Ovary (tissue), 9 donors: Measurements from ENCODE around the gene DPYSL3. TPM values are rescaled to one million over a fixed set of nuclear protein-coding genes. Genes with fewer than 3 reads are reported as not detected.
A peak's percentile ranks its signal among the peaks of the same experiment; 100 is the strongest.

ENCODE experiments used
- DNase-seq, 5 donors: peaks; one replicate each; pipeline ENCODE4 v3.0.0-alpha.2; 2019 to 2020
- H3K27ac ChIP-seq, 2 donors: fragments of 200-600 bp; one replicate each; pipeline versions ENCODE4 v1.5.1 to v1.8.0; 2019 to 2022
- H3K27me3 ChIP-seq: fragments of 200-600 bp; one replicate; pipeline ENCODE4 v1.8.0; 2022
- H3K36me3 ChIP-seq: fragments of 200-600 bp; sonication (generic); one replicate; pipeline ENCODE4 v1.5.1; 2019
- H3K4me1 ChIP-seq: one replicate; pipeline ENCODE4 v1.8.1; 2013; ENCODE audit warnings: mild to moderate bottlenecking, moderate library complexity; ENCODE audit not compliant: insufficient read depth
- H3K4me3 ChIP-seq: fragments of 200-600 bp; sonication (generic); one replicate; pipeline ENCODE4 v1.5.1; 2017
- H3K9me3 ChIP-seq, 2 donors: fragments of 200-600 bp in 1 of 2; sonication (generic) in 1 of 2; one replicate each; pipeline versions ENCODE4 v1.5.1 to v1.8.1; 2013 to 2019; ENCODE audit warnings: mild to moderate bottlenecking in 1 of 2, moderate library complexity in 1 of 2
- EP300 ChIP-seq: sonication (generic); formaldehyde crosslinking; IDR thresholded peaks from one replicate; pipeline ENCODE4 v1.6.1; 2017; ENCODE audit warnings: antibody characterized with exemption
- POLR2A ChIP-seq: fragments of 450-650 bp; IDR thresholded peaks from one replicate; pipeline ENCODE4 v1.6.1; 2017; ENCODE audit warnings: antibody characterized with exemption, mild to moderate bottlenecking, moderate library complexity
- WGBS, 3 donors: extraction: QIAGEN DNeasy Blood & Tissue Kit in 1 of 3; methylation state at CpG; one replicate each; pipeline versions ENCODE4 v1.1.5 to v1.1.7; 2013 to 2017; 5-methylcytosine and 5-hydroxymethylcytosine counted together
- intact Hi-C, 4 donors: fragments of 100-400 bp; cut with DNase I; formaldehyde crosslinking; loops; one replicate each; pipeline versions ENCODE4 v1.11.0 to v1.15.1; 2022 to 2023
- polyA plus RNA-seq, 2 donors: library from polyadenylated mRNA; stranded (reverse); fragments of 200-250 nt in 1 of 2; fragments of 350-450 nt in 1 of 2; fragmentation: Illumina TruSeq in 1 of 2; extraction: RNeasy Lipid Tissue Mini Kit (QIAGEN cat#74804) in 1 of 2; gene quantifications; one replicate each; pipeline ENCODE4 v1.2.3, GENCODE V29; 2013 to 2014
- total RNA-seq, 7 donors: library from RNA; depleted of rRNA in 2 of 7; stranded (reverse); fragments of >200 nt in 2 of 7; fragmentation: NEBNext Ultra II Directional in 3 of 7; extraction: Animal tissue kit (Norgen Biotek cat#: 25700) in 3 of 7; gene quantifications; one replicate each; pipeline versions ENCODE4 v1.1.0 to v1.2.4, GENCODE V29; 2016 to 2023
- TF ChIP-seq, protein P1 (sequence below), 3 donors: fragments of 450-650 bp in 2 of 3; fragments of 200-600 bp in 1 of 3; IDR thresholded peaks; one replicate each; pipeline versions ENCODE4 v1.5.1 to v1.8.0; 2016 to 2022; ENCODE audit warnings: antibody characterized with exemption in 3 of 3, mild to moderate bottlenecking in 1 of 3
- donor health status: DM: no; HTN: no; CAD: no; lungs with moderate emphysema.
- donor health status: DM: no; HTN: no; CAD: no.
- donor health status: Bipolar disorder and iron deficiency.
- donor health status: DM: yes; HTN: yes; CAD: no.
- donor health status: DM: no; HTN: no; CAD: no.
- donor health status: DM: yes; HTN: yes; CAD: no.

Gene DPYSL3
- total and polyA plus RNA-seq, 9 donors: 77.9 to 606 (median 158) TPM

- DNase-seq: peak in 2 of 5 donors; percentile 42 to 48
- Histone ChIP-seq H3K4me1 (peaks cover 26% of the 10 kb centered on the region), H3K4me3 (no peak overlapping the region), H3K27me3 (no peaks in the 10 kb centered on the region), H3K9me3 (no peaks in the 10 kb centered on the region), H3K27ac (no peak overlapping the region), H3K36me3 (no peaks in the 10 kb centered on the region)
- 38 to 55% (median 53%) methylated on average over 6 of the region's 6 CpGs for WGBS, 3 donors
- no peak for TF ChIP-seq POLR2A
- no peak for TF ChIP-seq EP300
- TF ChIP-seq, protein P1, sequence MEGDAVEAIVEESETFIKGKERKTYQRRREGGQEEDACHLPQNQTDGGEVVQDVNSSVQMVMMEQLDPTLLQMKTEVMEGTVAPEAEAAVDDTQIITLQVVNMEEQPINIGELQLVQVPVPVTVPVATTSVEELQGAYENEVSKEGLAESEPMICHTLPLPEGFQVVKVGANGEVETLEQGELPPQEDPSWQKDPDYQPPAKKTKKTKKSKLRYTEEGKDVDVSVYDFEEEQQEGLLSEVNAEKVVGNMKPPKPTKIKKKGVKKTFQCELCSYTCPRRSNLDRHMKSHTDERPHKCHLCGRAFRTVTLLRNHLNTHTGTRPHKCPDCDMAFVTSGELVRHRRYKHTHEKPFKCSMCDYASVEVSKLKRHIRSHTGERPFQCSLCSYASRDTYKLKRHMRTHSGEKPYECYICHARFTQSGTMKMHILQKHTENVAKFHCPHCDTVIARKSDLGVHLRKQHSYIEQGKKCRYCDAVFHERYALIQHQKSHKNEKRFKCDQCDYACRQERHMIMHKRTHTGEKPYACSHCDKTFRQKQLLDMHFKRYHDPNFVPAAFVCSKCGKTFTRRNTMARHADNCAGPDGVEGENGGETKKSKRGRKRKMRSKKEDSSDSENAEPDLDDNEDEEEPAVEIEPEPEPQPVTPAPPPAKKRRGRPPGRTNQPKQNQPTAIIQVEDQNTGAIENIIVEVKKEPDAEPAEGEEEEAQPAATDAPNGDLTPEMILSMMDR (IDR thresholded peaks at IDR 0.05): no peak
- intact Hi-C loops: no loop called here
Observed at GRCh38 chr5:147442224-147442623, 67.6 kb downstream of the DPYSL3 start.

GRCh38 chr5:147441191-147441695 lies 68.6 kb downstream of the DPYSL3 start:
- no peaks in the 10 kb centered on the region for H3K9me3 ChIP-seq
- no peak overlapping the region for H3K27ac ChIP-seq
- no peaks in the 10 kb centered on the region for H3K27me3 ChIP-seq
- DNase-seq: no peak
- 59 to 79% (median 72%) methylated on average over 3 of the region's 3 CpGs for WGBS, 3 donors
- intact Hi-C loops: no loop called here
- TF ChIP-seq POLR2A: no peak
- TF ChIP-seq, protein P1 (IDR thresholded peaks at IDR 0.05): no peak
- peaks cover 26% of the 10 kb centered on the region for H3K4me1 ChIP-seq
- H3K36me3 ChIP-seq: no peaks in the 10 kb centered on the region
- H3K4me3 ChIP-seq: no peak overlapping the region

- no peak for TF ChIP-seq EP300
- TF ChIP-seq, protein P1 (IDR thresholded peaks at IDR 0.05): no peak
- TF ChIP-seq POLR2A: no peak
- Histone ChIP-seq H3K36me3 (no peaks in the 10 kb centered on the region), H3K27me3 (no peaks in the 10 kb centered on the region), H3K27ac (no peak overlapping the region), H3K4me1 (peaks cover 18% of the 10 kb centered on the region), H3K9me3 (no peaks in the 10 kb centered on the region), H3K4me3 (no peak overlapping the region)
- intact Hi-C loops: no loop called here
- 68 to 72% (median 70%) methylated on average over 2 of the region's 2 CpGs for WGBS, 3 donors
- no peak for DNase-seq
Observed at GRCh38 chr5:147439254-147439653, 70.6 kb downstream of the DPYSL3 start.

GRCh38 chr5:147437161-147437596 lies 72.7 kb downstream of the DPYSL3 start:
- H3K9me3 ChIP-seq: no peaks in the 10 kb centered on the region
- no peak overlapping the region for H3K4me3 ChIP-seq
- no peak for TF ChIP-seq EP300
- TF ChIP-seq, protein P1 (IDR thresholded peaks at IDR 0.05): no peak
- TF ChIP-seq POLR2A: no peak
- DNase-seq: no peak
- no peak overlapping the region for H3K27ac ChIP-seq
- peaks cover 29% of the 10 kb centered on the region for H3K4me1 ChIP-seq
- 76 to 83% (median 80%) methylated on average over 6 of the region's 6 CpGs for WGBS, 3 donors
- no peaks in the 10 kb centered on the region for H3K27me3 ChIP-seq
- H3K36me3 ChIP-seq: no peaks in the 10 kb centered on the region
- intact Hi-C loops: no loop called here
